T47D (cell line): ENCODE measurements around the gene LMX1B.

Experiments
- DNase-seq, 2 experiments: peaks; one replicate each; pipeline versions ENCODE4 v3.0.0 to v3.0.0-alpha.2; 2011 to 2012; ENCODE audit warnings: low read depth in 1 of 2, low spot score in 1 of 2
- JUND ChIP-seq: IDR thresholded peaks from 2 replicates; pipeline ENCODE4 v1.6.1; 2012; ENCODE audit warnings: low read depth
- in situ Hi-C: cut with HindIII; loops from 2 replicates; pipeline ENCODE4 v1.10.0; 2016; ENCODE audit warnings: low sequenced_read_pairs, low pct_unique_long_range_greater_than_20kb

Gene LMX1B

GRCh38 chr9:126635061-126635460 is 21.3 kb downstream of the LMX1B start:
- no peak for DNase-seq
- in situ Hi-C loops = no loop called here
- TF ChIP-seq JUND = no peak

- DNase-seq = no peak
- TF ChIP-seq JUND = no peak
- in situ Hi-C loops = no loop called here
Measured at GRCh38 chr9:126635661-126636439, 22.1 kb downstream of the LMX1B start.

DNA sequence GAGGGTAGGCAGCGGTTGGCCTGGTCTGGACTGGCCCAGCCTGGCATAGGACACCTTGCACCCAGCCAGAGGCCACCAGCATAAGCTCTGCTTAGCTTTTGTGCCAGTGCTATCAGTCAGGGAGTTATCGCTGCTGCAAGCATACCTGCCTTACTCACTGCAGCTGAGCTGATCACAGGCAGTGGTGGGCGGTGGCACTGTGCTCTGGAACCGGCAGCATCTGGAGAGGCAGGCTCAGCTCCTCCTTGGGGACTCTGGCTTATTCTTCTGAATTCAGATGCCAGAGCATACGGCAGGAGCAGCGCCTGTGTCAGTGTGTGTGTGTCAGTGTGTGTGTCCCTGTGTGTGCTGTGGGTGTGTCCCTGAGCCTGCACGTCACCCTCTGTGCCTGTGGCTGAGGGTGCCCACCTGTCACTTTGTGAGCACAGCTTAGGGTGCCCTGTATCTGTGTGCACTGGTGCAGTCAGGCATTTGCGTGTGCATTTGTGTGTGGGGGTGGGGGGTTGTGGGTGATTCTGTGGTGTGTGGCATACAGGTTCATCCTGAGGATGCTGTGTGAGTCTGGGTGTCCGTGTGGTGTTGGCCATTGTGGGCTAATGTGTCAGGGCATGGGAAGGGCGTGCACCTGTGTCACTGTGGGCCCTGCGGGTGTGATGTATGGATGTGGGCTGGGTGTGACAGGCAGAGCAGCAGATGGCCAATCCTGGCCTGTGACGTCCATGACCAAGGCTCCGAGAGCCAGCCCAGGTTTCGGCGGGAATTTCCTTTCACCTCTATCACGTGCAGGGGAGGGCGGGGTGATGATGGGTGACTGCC is 23.5 kb downstream of the LMX1B start:
- DNase-seq = no peak
- in situ Hi-C loops = no loop called here
- no peak for TF ChIP-seq JUND

DNA sequence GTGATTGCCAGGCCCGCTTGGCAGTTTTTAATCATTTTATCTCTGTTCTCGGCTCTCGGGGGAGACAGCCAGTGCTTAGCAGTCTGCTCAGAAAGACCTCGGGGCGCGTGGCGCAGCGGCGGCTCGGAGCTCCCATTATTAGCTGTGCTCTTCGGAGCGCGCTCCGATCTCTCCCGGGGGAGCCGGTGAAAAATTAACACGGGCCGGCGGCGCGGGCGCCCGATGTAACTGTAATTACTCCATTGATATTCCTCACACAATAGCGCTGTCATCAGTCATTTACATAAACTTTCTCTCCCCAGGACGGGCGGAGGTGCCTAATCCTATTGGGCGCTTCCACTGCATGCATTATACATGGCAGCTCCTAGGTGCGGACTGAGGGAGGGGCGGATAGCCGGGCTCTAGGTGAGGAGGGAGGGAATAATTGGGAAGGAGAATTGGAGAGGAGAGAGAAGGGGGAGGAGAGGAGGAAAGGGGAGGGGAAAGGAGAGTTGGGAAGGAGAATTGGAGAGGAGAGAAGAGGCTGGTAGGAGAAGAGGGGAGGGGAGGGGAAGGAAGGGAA is 24.9 kb downstream of the LMX1B start:
- DNase-seq = no peak
- in situ Hi-C loops = no loop called here
- no peak for TF ChIP-seq JUND

GRCh38 chr9:126639318-126640000 is 25.7 kb downstream of the LMX1B start:
- in situ Hi-C loops = no loop called here
- no peak for DNase-seq
- TF ChIP-seq JUND = no peak

DNA sequence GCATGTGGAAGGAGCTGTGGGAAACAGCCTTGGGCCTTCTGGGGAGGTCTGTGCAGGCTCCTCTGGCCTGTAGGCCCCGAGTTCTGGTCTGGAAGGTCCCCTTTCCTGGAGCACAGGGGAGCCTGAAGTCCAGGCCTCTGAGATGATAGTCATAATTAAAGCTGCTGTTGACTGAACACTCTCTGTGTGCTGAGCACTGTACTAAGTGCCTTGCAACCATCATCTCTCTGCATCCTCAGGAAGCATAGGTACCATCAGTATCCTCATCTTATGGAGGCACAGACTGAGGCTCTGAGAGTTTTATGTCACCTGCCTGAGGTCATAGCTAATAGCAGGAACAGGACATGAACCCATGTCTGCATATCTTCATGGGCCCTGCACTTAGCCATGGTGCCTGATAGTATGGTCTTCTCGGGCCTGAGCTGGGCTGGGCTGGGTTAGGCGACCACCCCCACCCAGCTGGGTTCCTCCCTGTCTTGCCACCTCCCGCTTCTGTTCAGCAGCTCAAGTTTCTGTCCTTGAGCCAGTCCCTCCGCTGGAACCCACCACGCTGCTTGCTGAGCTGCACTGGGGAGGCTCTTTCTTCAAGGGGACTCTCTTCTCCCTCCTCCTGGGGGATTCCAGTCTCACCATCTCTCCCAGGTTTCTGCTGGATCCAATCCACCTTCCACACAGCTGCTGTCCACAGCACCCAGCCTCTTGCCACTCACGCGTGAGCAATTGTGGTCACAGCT is 27.6 kb downstream of the LMX1B start:
- no peak for DNase-seq
- in situ Hi-C loops = no loop called here
- TF ChIP-seq JUND = no peak

GRCh38 chr9:126642010-126642744 is 28.4 kb downstream of the LMX1B start:
- in situ Hi-C loops = no loop called here
- DNase-seq = no peak
- no peak for TF ChIP-seq JUND

DNA sequence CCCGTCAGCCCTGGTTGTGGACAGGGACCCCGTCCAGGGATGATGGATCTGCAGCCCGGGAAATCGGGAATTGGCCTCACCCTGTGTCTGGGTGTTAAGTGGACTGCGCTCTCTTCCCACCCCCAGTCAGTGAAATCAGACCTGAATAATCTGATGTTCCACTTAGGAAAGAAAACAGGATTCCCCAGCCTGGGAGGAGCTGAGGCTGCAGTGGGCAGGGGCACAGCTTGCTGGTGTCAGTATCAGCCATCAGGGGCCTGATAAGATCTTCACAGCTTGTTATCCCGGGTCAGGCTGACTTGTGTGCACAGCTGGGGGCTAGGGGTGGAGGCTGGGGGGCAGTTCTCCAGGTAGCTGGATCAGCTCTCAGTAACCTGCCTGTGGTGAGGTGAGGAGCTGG is 29.1 kb downstream of the LMX1B start:
- TF ChIP-seq JUND = no peak
- peak in 1 of 2 experiments; percentile 69 for DNase-seq
- in situ Hi-C loops = no loop called here

- peak in 1 of 2 experiments; percentile 72 for DNase-seq
- in situ Hi-C loops = no loop called here
- no peak for TF ChIP-seq JUND
Measured at GRCh38 chr9:126643945-126644527, 30.3 kb downstream of the LMX1B start.

GRCh38 chr9:126646162-126646561 is 32.4 kb downstream of the LMX1B start:
- in situ Hi-C loops = no loop called here
- no peak for DNase-seq
- TF ChIP-seq JUND = no peak
